Activated CD4-positive, alpha-beta memory T cell treated with anti-CD3 and anti-CD28 coated beads for 36 hours (primary cell): ENCODE data around the gene CD300LB. TPM values are rescaled to one million over a fixed set of nuclear protein-coding genes. Genes with fewer than 3 reads are reported as not detected.
"Not testable (repeated sequence)": the region's sequence is repeated elsewhere in the genome, so short reads cannot be mapped to it uniquely, and the experiment has no call there.

Experiments
- CTCF ChIA-PET: fragments of 350-600 bp; sonication (Branson Sonifier 250); formaldehyde crosslinking; loops from one replicate; lab custom pipeline; 2021; ENCODE audit warnings: antibody characterized with exemption, inconsistent platforms; lab: Charles Lee
- POLR2A ChIA-PET: fragments of 350-600 bp; sonication (Branson Sonifier 250); formaldehyde crosslinking; loops from one replicate; lab custom pipeline; 2021; ENCODE audit warnings: antibody characterized with exemption; lab: Charles Lee
- DNase-seq: peaks from one replicate; pipeline ENCODE4 v3.0.0-alpha.2; 2020
- H3K27ac Mint-ChIP-seq: one replicate; pipeline ENCODE4 v1.8.0; 2021; ENCODE audit warnings: mixed read lengths
- H3K27me3 Mint-ChIP-seq: one replicate; pipeline ENCODE4 v1.8.0; 2021; ENCODE audit warnings: mixed read lengths
- H3K36me3 Mint-ChIP-seq: one replicate; pipeline ENCODE4 v1.8.0; 2021; ENCODE audit warnings: mixed read lengths
- H3K4me1 Mint-ChIP-seq: one replicate; pipeline ENCODE4 v1.8.0; 2021; ENCODE audit warnings: low read depth, mixed read lengths
- H3K4me3 Mint-ChIP-seq: one replicate; pipeline ENCODE4 v1.8.0; 2021; ENCODE audit warnings: mild to moderate bottlenecking, mixed read lengths
- H3K9me3 Mint-ChIP-seq: one replicate; pipeline ENCODE4 v1.8.0; 2021; ENCODE audit warnings: mixed read lengths
- intact Hi-C: fragments of 100-400 bp; cut with micrococcal nuclease; formaldehyde crosslinking; loops from one replicate; pipeline ENCODE4 v1.15.1; 2023
- total RNA-seq, 2 experiments: library from RNA; stranded (reverse); gene quantifications; one replicate each; pipeline ENCODE4 v1.2.3, GENCODE V29; 2021

CD300LB gene
- total RNA-seq, 2 experiments from 2014 or later, result not detected

DNA sequence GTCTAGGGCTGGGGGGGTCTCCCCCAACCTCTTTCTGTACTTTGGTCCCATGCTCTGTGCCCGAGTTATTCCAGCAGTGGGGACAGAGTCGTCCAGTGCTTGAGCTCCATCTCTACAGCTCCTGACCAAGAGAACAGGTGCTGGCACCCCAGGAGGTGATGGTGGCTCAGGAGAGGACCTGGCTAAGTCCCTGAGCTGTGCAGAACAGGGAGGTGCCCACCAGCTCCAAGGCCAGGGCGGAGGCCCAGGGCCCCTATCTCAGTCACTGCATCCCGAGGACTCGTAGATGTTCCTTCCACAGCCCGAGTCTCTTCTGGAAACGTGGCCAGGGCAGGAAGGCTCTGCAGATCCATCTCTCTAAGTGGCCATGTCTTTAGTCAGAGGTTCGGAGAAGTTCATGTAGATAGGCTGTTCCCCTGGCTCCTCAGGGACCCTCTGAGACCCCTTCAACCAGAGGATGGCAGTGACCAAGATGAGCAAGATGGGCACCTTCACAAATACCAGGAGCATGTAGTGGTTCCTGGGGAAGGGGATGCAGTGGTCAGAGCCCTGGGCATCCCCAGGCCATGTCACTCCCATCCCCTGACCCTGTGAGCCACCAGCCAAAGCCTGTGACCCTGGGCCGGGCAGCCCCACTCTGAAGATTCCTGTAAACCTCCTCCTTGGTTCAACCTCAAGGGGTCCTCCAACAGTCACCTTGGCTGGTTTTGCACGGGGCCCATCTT lies 8.7 kb downstream of the CD300LB start:
- ChIA-PET CTCF (interaction anchor here (1.1 kb wide), 1 partner anchor 155 kb away, joined by 3 read pairs; no protein-coding TSS in a partner anchor), POLR2A (no interaction called here)
- Mint-ChIP-seq H3K27ac (no peak overlapping the region), H3K36me3 (no peaks in the 10 kb centered on the region), H3K4me1 (peaks cover 14% of the 10 kb centered on the region), H3K27me3 (peaks cover 41% of the 10 kb centered on the region), H3K4me3 (no peak overlapping the region), H3K9me3 (peaks cover 11% of the 10 kb centered on the region)
- DNase-seq, result no peak
- intact Hi-C loops, result no loop called here

DNA sequence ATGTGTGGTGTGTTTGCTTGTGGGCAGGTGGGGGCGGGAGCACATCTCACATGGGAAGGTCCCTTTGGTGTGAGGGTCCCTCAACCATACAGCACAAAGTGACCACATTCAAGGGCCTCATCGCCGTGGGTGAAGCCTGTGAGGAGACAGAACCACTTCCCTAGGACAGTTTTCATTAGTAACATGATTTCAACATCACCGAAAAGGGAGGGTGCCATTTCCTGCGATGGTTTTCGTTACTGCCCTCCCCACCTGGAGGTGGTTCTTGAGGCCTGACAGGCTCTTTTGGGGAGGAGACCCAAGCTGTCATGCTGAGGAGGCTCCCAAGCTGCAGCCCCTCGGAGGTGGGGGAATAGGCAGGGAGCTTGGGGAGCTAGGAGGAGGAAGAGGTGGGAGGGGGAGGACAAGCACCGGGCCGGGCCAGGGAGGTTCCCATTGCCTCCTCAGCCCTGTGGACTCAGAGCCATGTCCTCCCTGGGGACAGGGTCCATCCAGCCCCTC lies 9.5 kb downstream of the CD300LB start:
- ChIA-PET CTCF (interaction anchor here (1.1 kb wide), 1 partner anchor 154 kb away, joined by 3 read pairs; no protein-coding TSS in a partner anchor), POLR2A (no interaction called here)
- no peak overlapping the region for H3K27ac Mint-ChIP-seq
- intact Hi-C loops, result no loop called here
- peak; percentile 32 for DNase-seq
- peaks cover 39% of the 10 kb centered on the region for H3K27me3 Mint-ChIP-seq
- H3K36me3 Mint-ChIP-seq, result no peaks in the 10 kb centered on the region
- peaks cover 11% of the 10 kb centered on the region for H3K9me3 Mint-ChIP-seq
- peaks cover 14% of the 10 kb centered on the region for H3K4me1 Mint-ChIP-seq
- no peak overlapping the region for H3K4me3 Mint-ChIP-seq

DNA sequence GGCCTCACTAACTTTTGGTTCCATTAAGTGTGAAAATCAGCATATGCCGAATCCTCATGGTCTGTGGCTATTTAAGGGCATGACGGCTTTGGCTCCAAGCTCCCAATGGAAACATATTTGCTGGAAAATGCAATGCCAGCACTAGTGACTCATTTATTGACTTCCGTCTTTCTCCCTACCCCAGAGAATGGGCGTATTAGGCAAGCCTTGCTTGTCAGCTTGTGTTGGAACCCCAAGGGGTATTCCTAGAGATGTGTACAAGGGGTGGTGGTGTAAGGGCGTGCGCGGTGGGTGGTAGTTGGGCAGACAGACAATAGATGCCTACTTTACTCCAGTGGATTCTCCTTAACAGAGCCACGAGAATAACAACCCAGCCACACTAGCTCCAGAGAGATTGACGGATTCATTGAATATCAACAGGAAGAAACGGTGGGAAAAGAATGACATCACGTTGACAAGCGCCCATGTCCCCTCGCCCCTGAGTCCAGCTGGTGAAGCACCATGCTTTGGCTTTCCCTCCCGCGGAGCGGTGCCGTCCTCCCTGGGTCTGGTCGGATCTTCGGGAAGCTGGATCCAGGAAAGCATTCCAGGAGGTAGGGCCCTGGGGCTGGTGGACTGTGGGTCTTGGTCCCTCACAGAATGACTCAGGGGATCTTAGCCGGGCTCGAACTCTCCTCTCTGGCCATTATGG lies 10.3 kb downstream of the CD300LB start:
- no peak overlapping the region for H3K27ac Mint-ChIP-seq
- intact Hi-C loops, result no loop called here

DNA sequence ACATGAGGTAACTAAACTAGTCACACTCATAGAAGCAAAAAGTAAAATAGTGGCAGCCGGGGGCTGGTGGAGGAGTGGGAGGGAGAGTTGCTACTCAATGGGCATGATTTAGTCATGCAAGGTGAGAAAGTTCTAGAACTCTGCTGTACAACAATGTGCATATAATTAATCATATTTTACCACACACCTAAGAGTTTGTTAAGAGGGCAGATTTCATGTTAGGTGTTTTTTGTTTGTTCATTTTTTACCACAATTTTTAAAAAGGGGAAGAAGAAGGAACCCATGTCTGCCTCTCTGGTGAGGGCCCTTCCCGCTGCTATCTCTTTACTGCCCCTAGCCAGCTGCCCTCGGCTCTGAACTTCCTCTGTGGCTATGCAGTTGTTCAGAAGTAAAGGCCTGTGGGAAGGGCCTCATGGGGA lies 11.2 kb downstream of the CD300LB start:
- H3K27ac Mint-ChIP-seq, result peak overlapping the region; percentile 65
- peaks cover 14% of the 10 kb centered on the region for H3K4me1 Mint-ChIP-seq
- intact Hi-C loops, result no loop called here
- H3K4me3 Mint-ChIP-seq, result no peak overlapping the region
- DNase-seq, result peak; percentile 58
- ChIA-PET POLR2A (no interaction called here), CTCF (interaction anchor here (0.8 kb wide), 1 partner anchor 17 kb away, joined by 3 read pairs; no protein-coding TSS in a partner anchor)
- peaks cover 36% of the 10 kb centered on the region for H3K27me3 Mint-ChIP-seq
- no peaks in the 10 kb centered on the region for H3K36me3 Mint-ChIP-seq
- peaks cover 13% of the 10 kb centered on the region for H3K9me3 Mint-ChIP-seq

More for the DNA sequence above, 10.3 kb downstream of the CD300LB start:
- Mint-ChIP-seq H3K9me3 (peaks cover 11% of the 10 kb centered on the region), H3K36me3 (no peaks in the 10 kb centered on the region), H3K4me1 (peaks cover 14% of the 10 kb centered on the region), H3K27me3 (peaks cover 40% of the 10 kb centered on the region), H3K4me3 (no peak overlapping the region)
- DNase-seq, result no peak
- POLR2A ChIA-PET, result no interaction called here
- CTCF ChIA-PET, result interaction anchor here (0.9 kb wide), 1 partner anchor 153 kb away, joined by 5 read pairs; no protein-coding TSS in a partner anchor

DNA sequence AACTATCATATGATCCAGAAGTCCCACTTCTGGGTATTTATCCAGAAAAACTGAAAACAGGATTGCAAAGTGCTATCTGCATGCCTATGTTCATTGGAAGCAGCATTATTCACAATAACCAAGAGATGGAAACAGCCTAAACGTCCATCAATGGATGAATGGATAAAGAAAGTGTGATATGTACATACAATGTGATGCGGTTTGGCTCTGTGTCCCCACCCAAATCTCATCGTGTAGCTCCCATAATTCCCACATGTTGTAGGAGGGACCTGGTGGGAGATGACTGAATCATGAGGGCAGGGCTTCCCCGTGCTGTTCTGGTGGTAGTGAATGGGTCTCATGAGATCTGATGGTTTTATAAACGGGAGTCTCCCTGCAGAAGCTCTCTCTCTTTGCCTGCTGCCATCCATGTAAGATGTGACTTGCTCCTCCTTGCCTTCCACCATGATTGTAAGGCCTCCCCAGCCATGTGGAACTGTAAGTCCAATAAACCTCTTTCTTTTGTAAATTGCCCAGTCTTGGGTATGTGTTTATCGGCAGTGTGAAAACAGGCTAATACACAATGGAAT lies 12.8 kb downstream of the CD300LB start:
- H3K4me3 Mint-ChIP-seq, POLR2A ChIA-PET, DNase-seq, intact Hi-C loops, CTCF ChIA-PET, H3K27ac Mint-ChIP-seq: not testable (repeated sequence)
- H3K4me1 Mint-ChIP-seq, result peaks cover 25% of the 10 kb centered on the region
- H3K9me3 Mint-ChIP-seq, result peaks cover 26% of the 10 kb centered on the region
- peaks cover 40% of the 10 kb centered on the region for H3K27me3 Mint-ChIP-seq
- H3K36me3 Mint-ChIP-seq, result peaks cover 12% of the 10 kb centered on the region

DNA sequence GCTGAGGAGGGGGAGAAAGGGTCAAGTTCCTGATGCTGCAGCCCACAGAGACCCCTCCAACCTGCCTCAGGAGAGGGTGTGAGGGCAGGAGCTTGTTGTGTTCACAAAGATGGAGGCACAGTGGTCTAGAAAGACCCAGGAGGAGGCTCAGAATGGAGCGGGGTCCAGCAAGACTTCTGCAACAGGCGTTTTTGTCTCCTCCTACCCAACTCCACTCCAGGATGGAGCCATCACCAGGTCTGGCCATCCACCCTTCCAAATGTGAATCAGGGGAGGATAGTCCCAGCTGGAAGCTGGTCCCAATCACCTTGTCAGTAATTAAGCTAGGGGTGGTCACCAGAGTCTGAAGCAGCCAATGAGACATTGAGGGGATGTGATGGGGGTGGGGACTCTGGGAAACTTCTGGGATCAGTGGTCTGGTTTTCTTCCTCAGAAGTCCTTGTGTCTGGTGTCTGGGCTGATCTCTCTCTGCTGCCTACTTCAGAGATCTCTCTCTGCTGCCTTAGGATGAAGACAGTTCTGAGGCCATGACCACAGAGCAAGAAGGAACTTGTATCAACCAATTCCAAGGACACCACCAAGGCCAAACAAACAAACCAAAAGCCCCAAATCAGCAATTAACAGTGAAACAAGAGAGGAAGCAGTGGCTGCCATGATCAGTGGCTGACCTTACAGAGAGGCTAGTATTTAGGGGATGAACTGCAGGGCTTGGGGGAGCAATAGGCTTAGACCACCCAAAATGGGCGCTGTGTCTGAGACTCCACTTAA lies 14.5 kb downstream of the CD300LB start:
- Mint-ChIP-seq H3K4me1 (peaks cover 38% of the 10 kb centered on the region), H3K9me3 (peaks cover 23% of the 10 kb centered on the region), H3K27me3 (peaks cover 30% of the 10 kb centered on the region), H3K4me3 (no peak overlapping the region), H3K36me3 (peaks cover 12% of the 10 kb centered on the region), H3K27ac (no peak overlapping the region)
- intact Hi-C loops, result no loop called here
- ChIA-PET POLR2A (no interaction called here), CTCF (interaction anchor here (0.6 kb wide), 1 partner anchor 275 kb away, joined by 3 read pairs; no protein-coding TSS in a partner anchor)
- no peak for DNase-seq

DNA sequence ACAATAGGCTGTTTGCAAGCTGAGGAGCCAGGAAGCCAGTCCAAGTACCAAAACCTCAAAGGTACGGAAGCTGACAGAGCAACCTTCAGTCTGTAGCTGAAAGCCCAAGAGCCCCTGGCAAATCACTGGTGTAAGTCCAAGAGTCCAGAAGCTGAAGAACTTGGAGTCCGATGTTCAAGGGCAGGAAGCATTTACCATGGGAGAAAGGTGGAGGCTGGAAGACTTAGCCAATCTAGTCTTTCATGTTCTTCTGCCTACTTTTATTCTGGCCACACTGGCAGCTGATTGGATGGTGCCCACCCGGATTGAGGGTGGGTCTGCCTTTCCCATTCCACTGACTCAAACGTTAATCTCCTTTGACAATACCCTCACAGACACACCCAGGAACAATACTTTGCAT lies 15.3 kb downstream of the CD300LB start:
- intact Hi-C loops, result no loop called here
- ChIA-PET CTCF (interaction anchor here (0.6 to 0.9 kb wide), 2 partner anchors 137 to 275 kb away, joined by 3 read pairs; no protein-coding TSS in a partner anchor), POLR2A (no interaction called here)
- DNase-seq, result no peak
- Mint-ChIP-seq H3K4me1 (peaks cover 37% of the 10 kb centered on the region), H3K27ac (no peak overlapping the region), H3K36me3 (peaks cover 12% of the 10 kb centered on the region), H3K27me3 (peaks cover 26% of the 10 kb centered on the region), H3K9me3 (peaks cover 23% of the 10 kb centered on the region), H3K4me3 (no peak overlapping the region)

DNA sequence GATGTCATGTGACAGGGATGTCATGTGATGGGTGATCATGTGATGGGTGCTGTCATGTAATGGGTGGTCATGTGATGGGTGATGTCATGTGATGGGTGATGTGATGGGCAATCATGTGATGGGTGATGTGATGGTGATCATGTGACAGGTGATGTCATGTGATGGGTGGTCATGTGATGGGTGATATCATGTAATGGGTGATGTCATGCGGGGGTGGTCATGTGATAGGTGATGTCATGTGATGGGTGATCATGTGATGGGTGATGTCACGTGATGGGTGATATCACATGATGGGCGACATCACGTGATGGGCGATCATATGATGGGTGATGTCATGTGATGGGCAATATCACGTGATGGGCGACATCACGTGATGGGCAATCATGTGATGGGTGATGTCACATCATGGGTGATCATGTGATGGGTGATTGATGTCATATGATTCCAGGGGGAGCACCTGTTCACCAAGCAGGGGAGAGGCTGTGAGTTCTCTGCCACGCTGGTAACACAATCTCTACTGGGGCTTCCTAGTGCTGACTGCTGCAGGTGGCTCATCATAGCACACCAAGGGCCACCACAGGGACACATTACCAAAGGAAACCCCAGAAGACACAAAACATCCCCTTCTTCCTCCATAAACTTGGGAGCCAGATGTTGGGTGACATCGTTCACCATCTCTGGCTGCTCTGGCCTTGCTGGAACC lies 16.5 kb downstream of the CD300LB start:
- Mint-ChIP-seq H3K4me1 (peaks cover 31% of the 10 kb centered on the region), H3K4me3 (peak overlapping the region; percentile 71), H3K36me3 (peaks cover 12% of the 10 kb centered on the region), H3K27me3 (peaks cover 21% of the 10 kb centered on the region), H3K27ac (peak overlapping the region; percentile 94), H3K9me3 (peaks cover 23% of the 10 kb centered on the region)
- CTCF ChIA-PET, result no interaction called here
- DNase-seq, result no peak
- POLR2A ChIA-PET, result no interaction called here
- intact Hi-C loops, result loop anchor here (5.0 kb wide), 1 partner anchor 232 kb away; no protein-coding TSS in a partner anchor

DNA sequence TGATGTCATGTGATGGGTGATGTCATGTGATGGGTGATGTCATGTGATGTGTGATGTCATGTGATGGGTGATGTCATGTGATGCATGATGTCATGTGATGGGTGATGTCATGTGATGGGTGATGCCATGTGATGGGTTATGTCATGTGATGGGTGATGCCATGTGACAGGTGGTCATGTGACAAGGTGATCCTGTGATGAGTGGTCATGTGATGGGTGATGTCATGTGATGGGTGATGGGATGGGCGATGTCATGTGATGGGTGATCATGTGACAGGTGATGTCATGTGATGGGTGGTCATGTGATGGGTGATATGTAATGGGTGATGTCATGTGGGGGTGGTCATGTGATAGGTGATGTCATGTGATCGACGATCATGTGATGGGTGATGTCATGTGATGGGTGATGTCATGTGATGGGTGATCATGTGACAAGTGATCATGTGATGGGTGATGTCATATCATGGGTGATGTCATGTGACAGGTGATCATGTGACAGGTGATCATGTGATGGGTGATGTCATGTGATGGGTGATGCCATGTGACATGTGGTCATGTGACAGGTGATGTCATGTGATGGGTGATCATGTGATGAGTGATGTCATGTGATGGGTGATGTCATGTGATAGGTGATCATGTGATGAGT lies 17.2 kb downstream of the CD300LB start:
- CTCF ChIA-PET, result no interaction called here
- Mint-ChIP-seq H3K27me3 (peaks cover 20% of the 10 kb centered on the region), H3K4me3 (peak overlapping the region; percentile 71), H3K27ac (peak overlapping the region; percentile 94), H3K4me1 (peaks cover 29% of the 10 kb centered on the region), H3K36me3 (peaks cover 12% of the 10 kb centered on the region), H3K9me3 (peaks cover 23% of the 10 kb centered on the region)
- peak; percentile 81 for DNase-seq
- POLR2A ChIA-PET, result interaction anchor here (0.7 kb wide), 1 partner anchor 15 kb away, joined by 3 read pairs; no protein-coding TSS in a partner anchor
- intact Hi-C loops, result loop anchor here (5.0 kb wide), 1 partner anchor 232 kb away; no protein-coding TSS in a partner anchor

DNA sequence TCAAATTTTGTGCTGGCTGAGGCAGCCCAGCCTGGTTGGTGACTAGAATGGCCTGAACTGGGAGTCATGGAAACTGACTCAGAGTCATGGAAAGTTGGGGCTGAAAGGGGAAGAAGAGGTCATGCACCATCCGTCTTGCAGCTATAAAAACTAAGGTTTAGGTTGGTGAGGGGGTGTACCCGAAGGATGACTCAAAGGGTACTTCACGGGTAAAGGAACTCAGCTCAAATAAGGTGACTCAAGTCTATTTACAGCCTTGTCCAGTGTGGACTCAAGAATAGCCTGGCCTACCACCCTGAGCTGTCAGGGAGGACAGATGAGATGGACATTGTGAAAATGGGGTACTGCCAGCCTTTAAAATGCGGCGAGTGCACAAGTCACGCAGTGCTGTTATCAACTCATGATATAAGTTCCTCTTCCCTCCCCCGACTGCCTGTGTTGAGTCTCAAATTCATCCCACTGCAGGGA lies 18.6 kb downstream of the CD300LB start:
- Mint-ChIP-seq H3K9me3 (peaks cover 15% of the 10 kb centered on the region), H3K27ac (peak overlapping the region; percentile 84), H3K4me3 (no peak overlapping the region), H3K4me1 (peaks cover 29% of the 10 kb centered on the region), H3K36me3 (peaks cover 12% of the 10 kb centered on the region), H3K27me3 (peaks cover 17% of the 10 kb centered on the region)
- CTCF ChIA-PET, result interaction anchor here (0.6 to 2.0 kb wide), 6 partner anchors 16 to 222 kb away, joined by 3 to 7 read pairs (median 4); partner anchors contain the start of gene GPR142
- intact Hi-C loops, result loop anchor here (5.0 kb wide), 1 partner anchor 230 kb away; no protein-coding TSS in a partner anchor
- DNase-seq, result peak; percentile 79
- POLR2A ChIA-PET, result interaction anchor here (0.8 kb wide), 1 partner anchor 233 kb away, joined by 3 read pairs; no protein-coding TSS in a partner anchor
